ENCODE data around the gene VPS45.
A peak's percentile ranks its signal among the peaks of the same experiment; 100 is the strongest.

VPS45 gene

GRCh38 chr1:150162862-150163706, 95.5 kb downstream of the VPS45 start:
- H3K4me3 ChIP-seq (ENCODE audit: low read length): peak overlapping the region; percentile 41
- peak; percentile 97 for DNase-seq (ENCODE audit: low read depth)
- TF ChIP-seq CTCF (IDR thresholded peaks at IDR 0.05; ENCODE audit: insufficient read depth, low read depth, low read length, missing control alignments): peak; percentile 44

DNA sequence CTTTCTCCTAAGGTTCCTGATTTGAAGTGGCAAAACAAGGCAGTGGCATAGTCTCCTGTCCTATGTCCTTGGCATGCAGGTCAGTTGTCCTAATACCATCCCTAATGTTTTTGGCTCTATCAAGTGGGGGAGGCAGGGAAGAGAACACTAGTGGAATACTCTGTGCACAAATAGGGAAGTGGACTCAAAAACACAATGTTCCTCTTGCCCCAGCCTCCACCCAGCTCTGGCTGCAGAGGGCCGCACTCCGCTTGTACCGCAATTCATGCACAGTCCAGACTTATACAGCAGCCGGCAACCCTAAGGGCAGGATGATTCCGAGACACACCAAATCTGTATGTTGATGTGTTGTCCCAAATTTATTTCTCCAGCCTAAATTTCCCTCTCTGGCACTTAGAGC, 96.6 kb downstream of the VPS45 start:
- no peak overlapping the region for H3K4me3 ChIP-seq (ENCODE audit: low read length)
- TF ChIP-seq CTCF (IDR thresholded peaks at IDR 0.05; ENCODE audit: insufficient read depth, low read depth, low read length, missing control alignments): no peak
- DNase-seq (ENCODE audit: low read depth): no peak

DNA sequence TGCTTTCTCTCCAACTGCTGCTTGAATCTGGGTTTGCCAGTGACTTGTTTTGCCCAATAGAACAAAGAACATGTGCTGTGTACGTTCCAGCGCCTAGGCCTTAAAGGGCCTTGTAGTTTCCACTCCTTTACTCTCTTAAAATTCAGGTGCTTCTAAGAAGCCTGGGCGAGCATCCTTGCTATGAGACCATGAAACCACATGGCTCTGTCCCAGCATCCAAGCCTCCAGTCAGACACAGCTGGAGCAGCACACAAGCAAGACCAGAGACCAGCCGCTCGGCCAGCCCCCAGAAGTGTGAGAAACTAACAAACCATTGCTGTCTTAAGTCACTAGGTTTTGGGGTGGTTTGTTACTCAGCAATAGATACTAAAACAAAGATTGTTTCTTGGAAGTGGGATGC, 97.2 kb downstream of the VPS45 start:
- DNase-seq (ENCODE audit: low read depth): no peak
- no peak overlapping the region for H3K4me3 ChIP-seq (ENCODE audit: low read length)
- TF ChIP-seq CTCF (IDR thresholded peaks at IDR 0.05; ENCODE audit: insufficient read depth, low read depth, low read length, missing control alignments): no peak

- peak; percentile 77 for TF ChIP-seq CTCF (IDR thresholded peaks at IDR 0.05; ENCODE audit: insufficient read depth, low read depth, low read length, missing control alignments)
- DNase-seq (ENCODE audit: low read depth): peak; percentile 42
- no peak overlapping the region for H3K4me3 ChIP-seq (ENCODE audit: low read length)
Observed at GRCh38 chr1:150165622-150166612, 98.3 kb downstream of the VPS45 start.

GRCh38 chr1:150168960-150169601, 101.5 kb downstream of the VPS45 start:
- TF ChIP-seq CTCF (IDR thresholded peaks at IDR 0.05; ENCODE audit: insufficient read depth, low read depth, low read length, missing control alignments): peak; percentile 69
- peak; percentile 68 for DNase-seq (ENCODE audit: low read depth)
- H3K4me3 ChIP-seq (ENCODE audit: low read length): no peak overlapping the region

- DNase-seq (ENCODE audit: low read depth): no peak
- TF ChIP-seq CTCF (IDR thresholded peaks at IDR 0.05; ENCODE audit: insufficient read depth, low read depth, low read length, missing control alignments): no peak
- no peak overlapping the region for H3K4me3 ChIP-seq (ENCODE audit: low read length)
Observed at GRCh38 chr1:150171801-150172200, 104.2 kb downstream of the VPS45 start.
